ENCODE results near the gene RAB37.

DNA sequence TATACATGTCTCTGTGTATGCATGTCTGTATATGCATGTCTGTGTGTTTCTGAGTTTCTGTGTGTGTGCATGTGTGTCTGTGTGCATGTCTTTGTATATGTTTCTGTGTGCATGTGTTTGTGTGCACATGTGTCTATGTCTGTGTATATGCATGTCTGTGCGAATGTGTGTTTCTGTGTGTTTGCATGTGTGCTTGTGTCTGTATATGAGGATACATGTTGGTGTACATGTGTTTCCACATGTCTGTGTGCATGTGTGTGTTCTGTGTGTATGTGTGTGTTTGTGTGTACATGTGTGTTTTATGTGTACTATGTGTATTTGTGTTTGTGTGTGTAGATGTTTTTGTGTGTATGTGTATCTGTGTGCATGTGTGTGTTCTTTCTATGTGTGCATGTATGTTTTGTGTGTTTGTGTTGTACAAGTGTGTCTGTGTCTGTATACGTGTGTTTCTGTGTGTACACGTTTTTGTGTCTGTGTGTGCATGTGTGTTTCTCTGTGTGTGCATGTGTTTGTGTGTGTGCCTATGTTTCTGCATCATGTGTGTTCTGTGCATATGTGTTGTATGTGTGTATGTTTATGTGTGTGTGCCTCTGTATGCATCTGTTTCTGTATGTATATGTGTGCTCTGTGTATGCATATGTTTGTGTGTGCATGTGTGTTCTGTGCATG is 8.9 kb upstream of the RAB37 start:
- TF ChIP-seq CTCF (IDR thresholded peaks at IDR 0.05): no peak
- no peak for TF ChIP-seq POLR2A (IDR thresholded peaks at IDR 0.05)

Measured in lower leg skin (tissue), 3 donors.